Endometrial microvascular endothelial cells (primary cell): ENCODE data around the gene SMYD3. TPM values are rescaled to one million over a fixed set of nuclear protein-coding genes. Genes with fewer than 3 reads are reported as not detected.

ENCODE experiments used
- in situ Hi-C: cut with HindIII; loops from 2 replicates; pipeline ENCODE4 v1.10.0; 2017; ENCODE audit warnings: low sequenced_read_pairs, low pct_unique_long_range_greater_than_20kb; ENCODE audit errors: inconsistent ontology term
- total RNA-seq: library from RNA; depleted of rRNA; stranded (reverse); fragments of >200 nt; gene quantifications from one replicate; pipeline ENCODE4 v1.2.3, GENCODE V29; 2015; ENCODE audit errors: inconsistent ontology term

The SMYD3 gene
- total RNA-seq, 1 donor from 2014 or later: 16.6 TPM

- in situ Hi-C loops: no loop called here
These were observed 600.9 kb downstream of the SMYD3 start for GRCh38 chr1:245906207-245906606.

GRCh38 chr1:245903851-245904250, 603.2 kb downstream of the SMYD3 start:
- in situ Hi-C loops: no loop called here

GRCh38 chr1:245901565-245901964, 605.5 kb downstream of the SMYD3 start:
- in situ Hi-C loops: no loop called here

GRCh38 chr1:245901037-245901436, 606.0 kb downstream of the SMYD3 start:
- in situ Hi-C loops: no loop called here

- in situ Hi-C loops: no loop called here
These were observed 608.5 kb downstream of the SMYD3 start for GRCh38 chr1:245898581-245898980.

GRCh38 chr1:245896258-245896657, 610.8 kb downstream of the SMYD3 start:
- in situ Hi-C loops: no loop called here

GRCh38 chr1:245895455-245895959, 611.6 kb downstream of the SMYD3 start:
- in situ Hi-C loops: no loop called here

- in situ Hi-C loops: no loop called here
These were observed 612.2 kb downstream of the SMYD3 start for GRCh38 chr1:245894843-245895242.

GRCh38 chr1:245893025-245893424, 614.1 kb downstream of the SMYD3 start:
- in situ Hi-C loops: no loop called here

GRCh38 chr1:245888809-245889208, 618.3 kb downstream of the SMYD3 start:
- in situ Hi-C loops: no loop called here

GRCh38 chr1:245887829-245888228, 619.2 kb downstream of the SMYD3 start:
- in situ Hi-C loops: no loop called here

GRCh38 chr1:245881767-245882391, 625.2 kb downstream of the SMYD3 start:
- in situ Hi-C loops: no loop called here

- in situ Hi-C loops: no loop called here
These were observed 626.2 kb downstream of the SMYD3 start for GRCh38 chr1:245880754-245881403.

GRCh38 chr1:245879091-245879490, 628.0 kb downstream of the SMYD3 start:
- in situ Hi-C loops: no loop called here

GRCh38 chr1:245878585-245878984, 628.5 kb downstream of the SMYD3 start:
- in situ Hi-C loops: no loop called here

- in situ Hi-C loops: no loop called here
These were observed 629.1 kb downstream of the SMYD3 start for GRCh38 chr1:245877976-245878375.

GRCh38 chr1:245876586-245876985, 630.5 kb downstream of the SMYD3 start:
- in situ Hi-C loops: no loop called here

- in situ Hi-C loops: no loop called here
These were observed 631.4 kb downstream of the SMYD3 start for GRCh38 chr1:245875581-245876261.

GRCh38 chr1:245874942-245875580, 632.0 kb downstream of the SMYD3 start:
- in situ Hi-C loops: no loop called here
